GM23338 (cell line): ENCODE results near the gene DONSON. TPM values are rescaled to one million over a fixed set of nuclear protein-coding genes. Genes with fewer than 3 reads are reported as not detected.
A peak's percentile ranks its signal among the peaks of the same experiment; 100 is the strongest.

Source experiments
- ATAC-seq: fragments of 200-7000 bp; cut with Tn5 transposase; 3 replicates; pipeline ENCODE4 v1.9.1; 2020
- DNase-seq: peaks from one replicate; pipeline ENCODE4 v3.0.0-alpha.2; 2015; ENCODE audit warnings: low spot score
- H2AFZ ChIP-seq: fragments of 200-600 bp; sonication (generic); 2 replicates; pipeline ENCODE4 v1.8.0; 2016; ENCODE audit warnings: antibody characterized with exemption, mild to moderate bottlenecking, moderate library complexity
- H3F3A ChIP-seq: fragments of 200-600 bp; sonication (generic); replicated peaks from 2 replicates; pipeline ENCODE4 v1.8.0; 2017; ENCODE audit warnings: antibody characterized with exemption, mixed run types, low read depth
- H3K27ac ChIP-seq: fragments of 200-600 bp; sonication (generic); 2 replicates; pipeline ENCODE4 v1.6.1; 2016; ENCODE audit warnings: low read depth
- H3K27me3 ChIP-seq: fragments of 200-600 bp; sonication (generic); 2 replicates; pipeline ENCODE4 v1.8.0; 2016; ENCODE audit warnings: mild to moderate bottlenecking, mixed run types, moderate library complexity; ENCODE audit not compliant: insufficient read depth
- H3K36me3 ChIP-seq: fragments of 200-600 bp; sonication (generic); 2 replicates; pipeline ENCODE4 v1.8.0; 2016; ENCODE audit warnings: mild to moderate bottlenecking; ENCODE audit not compliant: insufficient read depth
- H3K4me1 ChIP-seq: fragments of 200-600 bp; sonication (generic); 2 replicates; pipeline ENCODE4 v1.8.0; 2016; ENCODE audit warnings: mild to moderate bottlenecking, moderate library complexity; ENCODE audit not compliant: insufficient read depth
- H3K4me2 ChIP-seq: fragments of 200-600 bp; sonication (generic); 2 replicates; pipeline ENCODE4 v1.7.1; 2017; ENCODE audit warnings: mixed run types
- H3K4me3 ChIP-seq: fragments of 200-600 bp; sonication (generic); 2 replicates; pipeline ENCODE4 v1.6.1; 2016; ENCODE audit warnings: mixed run types
- H3K79me2 ChIP-seq: fragments of 200-600 bp; sonication (generic); replicated peaks from 2 replicates; pipeline ENCODE4 v1.8.0; 2017; ENCODE audit warnings: mild to moderate bottlenecking; ENCODE audit not compliant: insufficient read depth
- H3K9me2 ChIP-seq: fragments of 200-600 bp; sonication (generic); 2 replicates; pipeline ENCODE4 v1.8.0; 2017; ENCODE audit not compliant: insufficient read depth
- H4K20me1 ChIP-seq: fragments of 200-600 bp; sonication (generic); replicated peaks from 2 replicates; pipeline ENCODE4 v1.8.0; 2017; ENCODE audit warnings: mild to moderate bottlenecking; ENCODE audit not compliant: insufficient read depth
- H3K27ac Mint-ChIP-seq: 2 replicates; pipeline ENCODE4 v1.8.0; 2020; ENCODE audit warnings: inconsistent platforms, mild to moderate bottlenecking, moderate library complexity, mixed read lengths
- H3K27me3 Mint-ChIP-seq: 3 replicates; pipeline ENCODE4 v1.8.0; 2022; ENCODE audit warnings: low read depth, mild to moderate bottlenecking, moderate library complexity, mixed read lengths, inconsistent platforms; ENCODE audit not compliant: insufficient read depth, poor library complexity
- H3K36me3 Mint-ChIP-seq: 3 replicates; pipeline ENCODE4 v1.8.0; 2021; ENCODE audit warnings: low read depth, mild to moderate bottlenecking, inconsistent platforms, moderate library complexity, mixed read lengths
- H3K4me1 Mint-ChIP-seq: 3 replicates; pipeline ENCODE4 v1.8.0; 2020; ENCODE audit warnings: mild to moderate bottlenecking, inconsistent platforms, mixed read lengths
- H3K4me3 Mint-ChIP-seq: 3 replicates; pipeline ENCODE4 v1.8.0; 2021; ENCODE audit warnings: moderate library complexity, mild to moderate bottlenecking, inconsistent platforms, mixed read lengths
- H3K9me3 Mint-ChIP-seq: 3 replicates; pipeline ENCODE4 v1.8.0; 2020; ENCODE audit warnings: moderate library complexity, mild to moderate bottlenecking, inconsistent platforms, mixed read lengths
- CREB1 ChIP-seq: fragments of 250-450 bp; sonication (Bioruptor Pico); IDR thresholded peaks from 2 replicates; pipeline ENCODE4 v1.5.0; 2020; ENCODE audit warnings: low read depth, mild to moderate bottlenecking, moderate library complexity
- EZH2phosphoT487 ChIP-seq: fragments of 200-600 bp; sonication (generic); IDR thresholded peaks from one replicate; pipeline ENCODE4 v1.8.1; 2018; ENCODE audit warnings: antibody characterized with exemption; ENCODE audit not compliant: unreplicated experiment
- JUNB ChIP-seq: IDR thresholded peaks from one replicate; pipeline ENCODE4 v1.6.1; 2016; ENCODE audit warnings: antibody characterized with exemption; ENCODE audit not compliant: unreplicated experiment
- NANOG ChIP-seq: IDR thresholded peaks from 2 replicates; pipeline ENCODE4 v1.6.1; 2016; ENCODE audit warnings: antibody characterized with exemption, borderline replicate concordance
- POLR2AphosphoS5 ChIP-seq: IDR thresholded peaks from 2 replicates; pipeline ENCODE4 v1.6.1; 2016; ENCODE audit warnings: antibody characterized with exemption, low read depth
- long read RNA-seq: library from polyadenylated mRNA; unstranded; transcript quantifications from one replicate; pipeline ENCODE4 v2.0.0, GENCODE V29; 2020; ENCODE audit not compliant: unreplicated experiment
- polyA plus RNA-seq: library from polyadenylated mRNA; unstranded; fragments of >200 nt; fragmentation: Nextera tagmentation; extraction: Ambion mirVana; gene quantifications from 2 replicates; pipeline ENCODE4 v1.2.1, GENCODE V29; 2016
- total RNA-seq: library from RNA; depleted of rRNA; stranded (reverse); fragments of >200 nt; shearing (Covaris generic); gene quantifications from 2 replicates; pipeline ENCODE4 v1.2.3, GENCODE V29; 2014; rRNA removed
- TF ChIP-seq, protein P1 (sequence below): fragments of 250-450 bp; sonication (Bioruptor Pico); IDR thresholded peaks from 2 replicates; pipeline ENCODE4 v1.5.0; 2020; ENCODE audit warnings: mild to moderate bottlenecking, moderate library complexity
- TF ChIP-seq, protein P2 (sequence below), 2 experiments: fragments of 200-600 bp in 1 of 2; sonication (generic) in 1 of 2; conservative IDR thresholded peaks; 2 replicates each; pipeline versions ENCODE4 v1.5.1 to v1.6.1; 2016 to 2017; ENCODE audit warnings: antibody characterized with exemption in 2 of 2, low read depth in 2 of 2, mild to moderate bottlenecking in 2 of 2, moderate library complexity in 1 of 2
- TF ChIP-seq, protein P3 (sequence below): IDR thresholded peaks from 2 replicates; pipeline ENCODE4 v1.6.1; 2016; ENCODE audit warnings: antibody characterized with exemption

The DONSON gene, protein sequence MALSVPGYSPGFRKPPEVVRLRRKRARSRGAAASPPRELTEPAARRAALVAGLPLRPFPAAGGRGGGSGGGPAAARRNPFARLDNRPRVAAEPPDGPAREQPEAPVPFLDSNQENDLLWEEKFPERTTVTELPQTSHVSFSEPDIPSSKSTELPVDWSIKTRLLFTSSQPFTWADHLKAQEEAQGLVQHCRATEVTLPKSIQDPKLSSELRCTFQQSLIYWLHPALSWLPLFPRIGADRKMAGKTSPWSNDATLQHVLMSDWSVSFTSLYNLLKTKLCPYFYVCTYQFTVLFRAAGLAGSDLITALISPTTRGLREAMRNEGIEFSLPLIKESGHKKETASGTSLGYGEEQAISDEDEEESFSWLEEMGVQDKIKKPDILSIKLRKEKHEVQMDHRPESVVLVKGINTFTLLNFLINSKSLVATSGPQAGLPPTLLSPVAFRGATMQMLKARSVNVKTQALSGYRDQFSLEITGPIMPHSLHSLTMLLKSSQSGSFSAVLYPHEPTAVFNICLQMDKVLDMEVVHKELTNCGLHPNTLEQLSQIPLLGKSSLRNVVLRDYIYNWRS
- total RNA-seq (35.2 and 37.4 TPM in 2 replicates), polyA plus RNA-seq (27.2 and 32.9 TPM in 2 replicates)
- long read RNA-seq, transcript DONSON-201 (10 exons, 2,170 nt): major isoform, 15 of 26 reads
- long read RNA-seq, partial matches to known transcripts: 6 of 26 reads
- long read RNA-seq, other reads (novel, unspliced or antisense): 3 of 26 reads

DNA sequence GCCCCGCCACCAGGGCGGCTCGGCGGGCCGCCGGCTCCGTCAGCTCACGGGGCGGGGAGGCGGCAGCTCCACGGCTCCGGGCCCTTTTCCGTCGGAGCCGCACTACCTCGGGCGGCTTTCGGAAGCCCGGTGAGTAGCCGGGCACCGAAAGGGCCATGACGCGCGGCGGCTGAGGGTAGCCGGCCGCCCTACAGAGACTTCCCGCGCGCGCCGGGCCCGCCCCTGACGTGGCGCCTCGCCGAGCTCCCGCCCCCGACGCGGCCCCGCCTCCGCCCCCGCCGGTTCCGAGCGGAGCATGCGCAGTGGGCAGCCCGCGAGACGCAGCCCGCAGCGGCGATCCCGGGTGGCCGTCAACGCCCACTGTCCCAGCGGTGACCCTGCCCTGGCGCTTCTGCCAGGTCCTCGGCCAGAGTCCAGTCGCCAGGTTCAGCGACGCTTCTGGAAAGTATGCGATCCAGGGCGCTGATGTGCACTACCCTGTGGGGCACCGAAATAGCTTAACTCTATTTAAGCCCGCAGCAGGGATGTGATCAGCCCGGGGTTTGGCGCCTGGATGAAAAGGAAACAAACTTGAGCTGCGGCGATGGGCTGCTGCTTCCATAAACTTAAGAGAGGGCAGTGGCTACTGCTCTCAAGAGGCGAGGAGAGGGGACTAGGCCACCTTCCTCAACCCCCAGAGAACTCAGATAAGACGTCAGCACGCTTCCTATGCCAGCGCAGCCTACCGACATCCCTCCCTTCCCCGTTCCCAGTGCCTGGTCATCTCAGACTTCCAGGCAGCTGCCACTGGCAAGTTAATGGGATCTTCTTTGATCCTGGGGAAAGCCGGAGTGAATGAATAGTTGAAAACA, at the start of gene DONSON:
Gene DONSON (minus strand): TSS at position 200 of the 851 bp plus-strand sequence. CDS start 43 bp downstream, at position 157.
- DNase-seq: peak; percentile 89
- Mint-ChIP-seq H3K4me3 (peak within 1 kb of the TSS; percentile 88), H3K4me1 (peaks cover 11% of the 10 kb centered on the region), H3K9me3 (no peaks in the 10 kb centered on the region), H3K27me3 (peaks cover 9% of the 10 kb centered on the region), H3K27ac (peak within 1 kb of the TSS; percentile 74), H3K36me3 (peaks cover 21% of the 10 kb centered on the region; the same call in 2 of the 3 replicates)
- TF ChIP-seq POLR2AphosphoS5: peak; percentile 80
- no peak for TF ChIP-seq NANOG
- TF ChIP-seq CREB1: peak; percentile 74
- 0 out of 2 replicates have a peak, but pooled peaks cover 8% of the 10 kb centered on the region for H4K20me1 ChIP-seq
- peak within 1 kb of the TSS; percentile 91 for H3K4me2 ChIP-seq
- peaks cover 14% of the 10 kb centered on the region; the same call in 1 of the 2 replicates for H3K4me1 ChIP-seq
- H3K27ac ChIP-seq: peak within 1 kb of the TSS; percentile 90
- peaks cover 24% of the 10 kb centered on the region for H3K79me2 ChIP-seq
- no peaks in the 10 kb centered on the region for H3K9me2 ChIP-seq
- H3K36me3 ChIP-seq: 0 out of 2 replicates have a peak, but pooled peaks cover 7% of the 10 kb centered on the region
- 0 out of 2 replicates have a peak, but pooled peaks cover 8% of the 10 kb centered on the region for H3K27me3 ChIP-seq
- peak within 1 kb of the TSS; percentile 87 for H3K4me3 ChIP-seq
- peak; percentile 92 for ATAC-seq
- peak within 1 kb of the TSS; percentile 97 for H2AFZ ChIP-seq
- H3F3A ChIP-seq: peaks cover 11% of the 10 kb centered on the region; the same call in 1 of the 2 replicates

DNA sequence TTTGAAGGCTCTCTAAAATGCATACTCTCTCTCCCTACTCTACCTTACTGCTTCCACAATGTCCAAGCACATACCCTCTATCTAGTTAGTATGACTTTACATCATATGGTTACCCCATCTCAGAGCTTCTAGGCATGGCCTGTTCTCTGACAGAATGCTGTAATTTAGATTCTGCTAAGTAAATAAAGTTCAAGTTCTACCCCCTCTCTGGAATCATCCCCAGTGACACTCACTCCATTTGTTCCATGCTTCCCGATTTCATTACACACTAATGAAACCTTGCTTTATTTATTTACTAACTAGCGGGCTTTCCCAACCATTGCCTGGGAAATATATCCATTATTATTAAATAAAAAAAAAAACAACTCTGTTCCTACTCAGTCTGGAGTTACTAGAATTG, 45.8 kb upstream of the DONSON start:
- no peaks in the 10 kb centered on the region for H3K9me3 Mint-ChIP-seq
- no peaks in the 10 kb centered on the region; the same call in 1 of the 2 replicates for H3K4me1 ChIP-seq
- H3K36me3 Mint-ChIP-seq: peaks cover 17% of the 10 kb centered on the region
- no peak overlapping the region for H3K27ac Mint-ChIP-seq
- DNase-seq: no peak
- peaks cover 6% of the 10 kb centered on the region for H3K27me3 Mint-ChIP-seq
- H4K20me1 ChIP-seq: 0 out of 2 replicates have a peak, but pooled peaks cover 3% of the 10 kb centered on the region
- H3K27ac ChIP-seq: no peak overlapping the region
- ATAC-seq: no peak
- H3K4me1 Mint-ChIP-seq: peaks cover 8% of the 10 kb centered on the region; the same call in 2 of the 3 replicates
- no peaks in the 10 kb centered on the region for H3K27me3 ChIP-seq
- H2AFZ ChIP-seq: no peak overlapping the region
- H3K4me3 ChIP-seq: no peak overlapping the region
- no peaks in the 10 kb centered on the region for H3F3A ChIP-seq
- H3K9me2 ChIP-seq: no peaks in the 10 kb centered on the region
- no peak overlapping the region for H3K4me2 ChIP-seq
- H3K36me3 ChIP-seq: no peaks in the 10 kb centered on the region; the same call in 1 of the 2 replicates
- H3K4me3 Mint-ChIP-seq: no peak overlapping the region
- peaks cover 19% of the 10 kb centered on the region for H3K79me2 ChIP-seq
- no peak for TF ChIP-seq POLR2AphosphoS5
- TF ChIP-seq, protein P1, sequence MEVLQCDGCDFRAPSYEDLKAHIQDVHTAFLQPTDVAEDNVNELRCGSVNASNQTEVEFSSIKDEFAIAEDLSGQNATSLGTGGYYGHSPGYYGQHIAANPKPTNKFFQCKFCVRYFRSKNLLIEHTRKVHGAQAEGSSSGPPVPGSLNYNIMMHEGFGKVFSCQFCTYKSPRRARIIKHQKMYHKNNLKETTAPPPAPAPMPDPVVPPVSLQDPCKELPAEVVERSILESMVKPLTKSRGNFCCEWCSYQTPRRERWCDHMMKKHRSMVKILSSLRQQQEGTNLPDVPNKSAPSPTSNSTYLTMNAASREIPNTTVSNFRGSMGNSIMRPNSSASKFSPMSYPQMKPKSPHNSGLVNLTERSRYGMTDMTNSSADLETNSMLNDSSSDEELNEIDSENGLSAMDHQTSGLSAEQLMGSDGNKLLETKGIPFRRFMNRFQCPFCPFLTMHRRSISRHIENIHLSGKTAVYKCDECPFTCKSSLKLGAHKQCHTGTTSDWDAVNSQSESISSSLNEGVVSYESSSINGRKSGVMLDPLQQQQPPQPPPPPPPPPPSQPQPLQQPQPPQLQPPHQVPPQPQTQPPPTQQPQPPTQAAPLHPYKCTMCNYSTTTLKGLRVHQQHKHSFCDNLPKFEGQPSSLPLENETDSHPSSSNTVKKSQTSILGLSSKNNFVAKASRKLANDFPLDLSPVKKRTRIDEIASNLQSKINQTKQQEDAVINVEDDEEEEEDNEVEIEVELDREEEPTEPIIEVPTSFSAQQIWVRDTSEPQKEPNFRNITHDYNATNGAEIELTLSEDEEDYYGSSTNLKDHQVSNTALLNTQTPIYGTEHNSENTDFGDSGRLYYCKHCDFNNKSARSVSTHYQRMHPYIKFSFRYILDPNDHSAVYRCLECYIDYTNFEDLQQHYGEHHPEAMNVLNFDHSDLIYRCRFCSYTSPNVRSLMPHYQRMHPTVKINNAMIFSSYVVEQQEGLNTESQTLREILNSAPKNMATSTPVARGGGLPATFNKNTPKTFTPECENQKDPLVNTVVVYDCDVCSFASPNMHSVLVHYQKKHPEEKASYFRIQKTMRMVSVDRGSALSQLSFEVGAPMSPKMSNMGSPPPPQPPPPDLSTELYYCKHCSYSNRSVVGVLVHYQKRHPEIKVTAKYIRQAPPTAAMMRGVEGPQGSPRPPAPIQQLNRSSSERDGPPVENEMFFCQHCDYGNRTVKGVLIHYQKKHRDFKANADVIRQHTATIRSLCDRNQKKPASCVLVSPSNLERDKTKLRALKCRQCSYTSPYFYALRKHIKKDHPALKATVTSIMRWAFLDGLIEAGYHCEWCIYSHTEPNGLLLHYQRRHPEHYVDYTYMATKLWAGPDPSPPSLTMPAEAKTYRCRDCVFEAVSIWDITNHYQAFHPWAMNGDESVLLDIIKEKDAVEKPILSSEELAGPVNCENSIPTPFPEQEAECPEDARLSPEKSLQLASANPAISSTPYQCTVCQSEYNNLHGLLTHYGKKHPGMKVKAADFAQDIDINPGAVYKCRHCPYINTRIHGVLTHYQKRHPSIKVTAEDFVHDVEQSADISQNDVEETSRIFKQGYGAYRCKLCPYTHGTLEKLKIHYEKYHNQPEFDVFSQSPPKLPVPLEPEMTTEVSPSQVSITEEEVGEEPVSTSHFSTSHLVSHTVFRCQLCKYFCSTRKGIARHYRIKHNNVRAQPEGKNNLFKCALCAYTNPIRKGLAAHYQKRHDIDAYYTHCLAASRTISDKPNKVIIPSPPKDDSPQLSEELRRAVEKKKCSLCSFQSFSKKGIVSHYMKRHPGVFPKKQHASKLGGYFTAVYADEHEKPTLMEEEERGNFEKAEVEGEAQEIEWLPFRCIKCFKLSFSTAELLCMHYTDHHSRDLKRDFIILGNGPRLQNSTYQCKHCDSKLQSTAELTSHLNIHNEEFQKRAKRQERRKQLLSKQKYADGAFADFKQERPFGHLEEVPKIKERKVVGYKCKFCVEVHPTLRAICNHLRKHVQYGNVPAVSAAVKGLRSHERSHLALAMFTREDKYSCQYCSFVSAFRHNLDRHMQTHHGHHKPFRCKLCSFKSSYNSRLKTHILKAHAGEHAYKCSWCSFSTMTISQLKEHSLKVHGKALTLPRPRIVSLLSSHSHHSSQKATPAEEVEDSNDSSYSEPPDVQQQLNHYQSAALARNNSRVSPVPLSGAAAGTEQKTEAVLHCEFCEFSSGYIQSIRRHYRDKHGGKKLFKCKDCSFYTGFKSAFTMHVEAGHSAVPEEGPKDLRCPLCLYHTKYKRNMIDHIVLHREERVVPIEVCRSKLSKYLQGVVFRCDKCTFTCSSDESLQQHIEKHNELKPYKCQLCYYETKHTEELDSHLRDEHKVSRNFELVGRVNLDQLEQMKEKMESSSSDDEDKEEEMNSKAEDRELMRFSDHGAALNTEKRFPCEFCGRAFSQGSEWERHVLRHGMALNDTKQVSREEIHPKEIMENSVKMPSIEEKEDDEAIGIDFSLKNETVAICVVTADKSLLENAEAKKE (CRISPR knock-in tag): no peak
- TF ChIP-seq JUNB: no peak
- no peak for TF ChIP-seq EZH2phosphoT487
- TF ChIP-seq, protein P2, sequence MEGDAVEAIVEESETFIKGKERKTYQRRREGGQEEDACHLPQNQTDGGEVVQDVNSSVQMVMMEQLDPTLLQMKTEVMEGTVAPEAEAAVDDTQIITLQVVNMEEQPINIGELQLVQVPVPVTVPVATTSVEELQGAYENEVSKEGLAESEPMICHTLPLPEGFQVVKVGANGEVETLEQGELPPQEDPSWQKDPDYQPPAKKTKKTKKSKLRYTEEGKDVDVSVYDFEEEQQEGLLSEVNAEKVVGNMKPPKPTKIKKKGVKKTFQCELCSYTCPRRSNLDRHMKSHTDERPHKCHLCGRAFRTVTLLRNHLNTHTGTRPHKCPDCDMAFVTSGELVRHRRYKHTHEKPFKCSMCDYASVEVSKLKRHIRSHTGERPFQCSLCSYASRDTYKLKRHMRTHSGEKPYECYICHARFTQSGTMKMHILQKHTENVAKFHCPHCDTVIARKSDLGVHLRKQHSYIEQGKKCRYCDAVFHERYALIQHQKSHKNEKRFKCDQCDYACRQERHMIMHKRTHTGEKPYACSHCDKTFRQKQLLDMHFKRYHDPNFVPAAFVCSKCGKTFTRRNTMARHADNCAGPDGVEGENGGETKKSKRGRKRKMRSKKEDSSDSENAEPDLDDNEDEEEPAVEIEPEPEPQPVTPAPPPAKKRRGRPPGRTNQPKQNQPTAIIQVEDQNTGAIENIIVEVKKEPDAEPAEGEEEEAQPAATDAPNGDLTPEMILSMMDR (conservative IDR thresholded peaks at IDR 0.05; ENCODE audit: low read depth in 2 of 2): no peak
- TF ChIP-seq, protein P3, sequence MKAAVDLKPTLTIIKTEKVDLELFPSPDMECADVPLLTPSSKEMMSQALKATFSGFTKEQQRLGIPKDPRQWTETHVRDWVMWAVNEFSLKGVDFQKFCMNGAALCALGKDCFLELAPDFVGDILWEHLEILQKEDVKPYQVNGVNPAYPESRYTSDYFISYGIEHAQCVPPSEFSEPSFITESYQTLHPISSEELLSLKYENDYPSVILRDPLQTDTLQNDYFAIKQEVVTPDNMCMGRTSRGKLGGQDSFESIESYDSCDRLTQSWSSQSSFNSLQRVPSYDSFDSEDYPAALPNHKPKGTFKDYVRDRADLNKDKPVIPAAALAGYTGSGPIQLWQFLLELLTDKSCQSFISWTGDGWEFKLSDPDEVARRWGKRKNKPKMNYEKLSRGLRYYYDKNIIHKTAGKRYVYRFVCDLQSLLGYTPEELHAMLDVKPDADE: no peak
